ENCODE measurements around the gene SNRNP35.

- TF ChIP-seq REST (IDR thresholded peaks at IDR 0.05) (no peak), EGR1 (IDR thresholded peaks at IDR 0.05; ENCODE audit: low read depth in 2 of 2) (no peak), JUND (IDR thresholded peaks at IDR 0.05) (no peak), FOXA1 (IDR thresholded peaks at IDR 0.05) (no peak), CTCF (IDR thresholded peaks at IDR 0.05; ENCODE audit: low read depth, low read length, missing input control) (no peak), ZBTB33 (IDR thresholded peaks at IDR 0.05) (no peak), GABPA (IDR thresholded peaks at IDR 0.05 in 1 of 2, conservative IDR thresholded peaks at IDR 0.05 in 1 of 2) (no peak)
Observed at GRCh38 chr12:123421314-123421713, 36.6 kb upstream of the SNRNP35 start.
